PFSK-1 (cell line): ENCODE results near the gene LUM.

Source experiments
- POLR2AphosphoS5 ChIP-seq: IDR thresholded peaks from 2 replicates; pipeline ENCODE4 v1.6.1; 2012; ENCODE audit warnings: low read depth, mild to moderate bottlenecking, control low read depth, low read length, moderate library complexity
- REST ChIP-seq, 2 experiments: IDR thresholded peaks; 2 replicates each; pipeline versions ENCODE4 v1.6.1 to v1.8.0; 2011 to 2012; ENCODE audit warnings: low read depth in 2 of 2, low read length in 2 of 2, control low read depth in 1 of 2, inconsistent platforms in 1 of 2, mild to moderate bottlenecking in 1 of 2, moderate library complexity in 1 of 2; ENCODE audit not compliant: insufficient read depth in 1 of 2
- SIN3A ChIP-seq: IDR thresholded peaks from 2 replicates; pipeline ENCODE4 v1.6.1; 2012; ENCODE audit warnings: mild to moderate bottlenecking, low read length, moderate library complexity, borderline replicate concordance; ENCODE audit not compliant: insufficient read depth
- TAF1 ChIP-seq: IDR thresholded peaks from 2 replicates; pipeline ENCODE4 v1.6.1; 2012; ENCODE audit warnings: low read length, control low read depth, borderline replicate concordance; ENCODE audit not compliant: insufficient read depth

GRCh38 chr12:91098461-91098860 is 12.8 kb downstream of the LUM start:
- TF ChIP-seq TAF1: no peak
- TF ChIP-seq SIN3A: no peak
- no peak for TF ChIP-seq POLR2AphosphoS5
- no peak for TF ChIP-seq REST (IDR thresholded peaks at IDR 0.05; ENCODE audit: insufficient read depth in 1 of 2, low read depth in 2 of 2, low read length in 2 of 2)
